Measurements from ENCODE around the gene POLG2.

DNA sequence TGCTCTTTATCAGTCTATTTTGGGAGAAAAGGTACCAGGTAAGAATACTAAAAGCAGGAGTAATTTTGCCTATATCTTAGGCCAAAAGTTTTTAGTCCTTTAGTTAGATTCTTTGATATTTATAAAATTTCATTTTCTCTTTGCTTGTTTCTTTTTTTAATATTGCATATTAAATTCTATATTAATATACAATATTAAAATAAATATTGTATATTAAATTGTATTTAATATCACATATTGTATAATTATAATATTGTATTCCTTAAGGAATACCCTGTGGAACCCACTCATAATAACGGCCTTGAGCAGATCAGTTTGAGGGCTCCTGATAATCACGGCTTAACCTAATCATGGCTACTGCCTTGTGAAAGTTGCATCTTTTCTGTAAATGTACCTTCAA lies 11.8 kb upstream of the POLG2 start:
- TF ChIP-seq POLR2A (IDR thresholded peaks at IDR 0.05; ENCODE audit: low read depth) = no peak
- TF ChIP-seq, protein P1, sequence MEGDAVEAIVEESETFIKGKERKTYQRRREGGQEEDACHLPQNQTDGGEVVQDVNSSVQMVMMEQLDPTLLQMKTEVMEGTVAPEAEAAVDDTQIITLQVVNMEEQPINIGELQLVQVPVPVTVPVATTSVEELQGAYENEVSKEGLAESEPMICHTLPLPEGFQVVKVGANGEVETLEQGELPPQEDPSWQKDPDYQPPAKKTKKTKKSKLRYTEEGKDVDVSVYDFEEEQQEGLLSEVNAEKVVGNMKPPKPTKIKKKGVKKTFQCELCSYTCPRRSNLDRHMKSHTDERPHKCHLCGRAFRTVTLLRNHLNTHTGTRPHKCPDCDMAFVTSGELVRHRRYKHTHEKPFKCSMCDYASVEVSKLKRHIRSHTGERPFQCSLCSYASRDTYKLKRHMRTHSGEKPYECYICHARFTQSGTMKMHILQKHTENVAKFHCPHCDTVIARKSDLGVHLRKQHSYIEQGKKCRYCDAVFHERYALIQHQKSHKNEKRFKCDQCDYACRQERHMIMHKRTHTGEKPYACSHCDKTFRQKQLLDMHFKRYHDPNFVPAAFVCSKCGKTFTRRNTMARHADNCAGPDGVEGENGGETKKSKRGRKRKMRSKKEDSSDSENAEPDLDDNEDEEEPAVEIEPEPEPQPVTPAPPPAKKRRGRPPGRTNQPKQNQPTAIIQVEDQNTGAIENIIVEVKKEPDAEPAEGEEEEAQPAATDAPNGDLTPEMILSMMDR (IDR thresholded peaks at IDR 0.05) = no peak
